HG02885 (cell line): Measurements from ENCODE around the gene HLA-DPA1.
"Not testable (repeated sequence)": the region's sequence is repeated elsewhere in the genome, so short reads cannot be mapped to it uniquely, and the experiment has no call there.

Experiments
- ATAC-seq: cut with Tn5 transposase; IDR thresholded peaks from one replicate; pipeline ENCODE4 v1.9.1; 2021; ENCODE audit warnings: mild to moderate bottlenecking; ENCODE audit not compliant: unreplicated experiment, poor library complexity

Gene HLA-DPA1

DNA sequence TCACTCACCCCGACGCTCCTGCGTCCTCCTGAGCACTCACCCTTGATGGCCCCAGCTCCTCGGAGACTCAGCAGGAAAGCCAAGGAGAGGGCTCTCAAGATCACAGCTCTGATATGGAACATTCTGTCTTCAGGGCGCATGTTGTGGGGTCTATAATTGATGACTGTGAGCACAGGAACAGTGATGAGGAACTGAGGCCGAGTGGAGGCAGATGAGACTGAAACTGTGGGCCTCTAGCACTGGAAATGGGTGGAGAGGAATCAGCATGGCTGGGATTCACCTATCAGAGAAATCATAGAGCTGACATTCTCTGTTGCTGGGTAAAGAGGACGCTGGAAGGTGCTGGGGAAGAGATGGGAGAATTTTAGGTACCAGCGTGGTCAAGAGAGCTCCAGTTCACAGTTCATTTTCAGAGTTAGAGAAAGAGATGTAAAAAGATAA lies at the start of gene HLA-DPA1:
TSS of gene HLA-DPA1 (minus strand) at position 219 of the 441 bp plus-strand sequence.
- ATAC-seq = peak; percentile 69

GRCh38 chr6:33123181-33123580 lies 49.7 kb upstream of the HLA-DPA1 start:
- ATAC-seq = no peak

- ATAC-seq = no peak
Measured at GRCh38 chr6:33120001-33120400, 46.6 kb upstream of the HLA-DPA1 start.

- no peak for ATAC-seq
Measured at GRCh38 chr6:33118525-33119123, 45.2 kb upstream of the HLA-DPA1 start.

GRCh38 chr6:33117811-33118277 lies 44.4 kb upstream of the HLA-DPA1 start:
- ATAC-seq = no peak

GRCh38 chr6:33116841-33117711 lies 43.6 kb upstream of the HLA-DPA1 start:
- ATAC-seq = no peak

DNA sequence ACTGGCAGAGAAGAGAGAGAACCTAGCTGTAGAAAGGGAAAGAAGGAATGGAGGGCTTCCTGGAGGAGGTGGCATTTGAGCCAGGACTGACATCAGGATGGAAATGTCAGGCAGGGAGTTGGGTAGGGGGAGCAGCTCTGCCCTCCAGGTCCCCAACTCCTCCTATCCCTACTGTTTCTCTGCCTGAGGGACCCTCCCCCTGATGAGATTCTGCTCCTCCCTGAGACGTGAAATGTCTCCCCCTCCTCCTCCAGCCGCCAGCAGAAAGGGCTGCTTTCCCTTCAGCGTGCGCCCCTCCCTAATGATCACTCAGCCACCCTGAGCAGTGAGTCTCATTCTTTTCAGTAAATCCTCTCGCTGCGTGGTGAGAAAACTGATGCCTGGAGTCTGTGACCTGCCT lies 43.0 kb upstream of the HLA-DPA1 start:
- no peak for ATAC-seq

DNA sequence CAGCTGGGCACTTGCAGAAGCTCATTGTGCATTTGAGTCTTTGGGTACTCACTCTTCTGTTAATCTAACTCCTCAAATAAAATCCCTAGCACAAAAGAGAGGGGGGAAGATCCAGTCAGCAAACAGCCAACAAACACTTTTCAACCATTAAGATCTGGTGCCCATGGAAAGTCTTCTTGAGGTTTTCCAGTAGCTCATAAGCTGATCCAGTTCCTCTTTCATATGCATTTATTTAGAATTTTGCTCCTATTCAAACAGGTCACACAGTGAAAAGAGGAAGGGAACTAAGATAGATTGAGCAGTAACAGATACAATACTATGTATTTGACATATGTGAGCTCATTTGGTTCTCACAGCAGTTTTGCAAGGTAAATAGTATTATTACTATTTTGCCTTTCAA lies 41.0 kb upstream of the HLA-DPA1 start:
- no peak for ATAC-seq

- ATAC-seq = no peak
Measured at GRCh38 chr6:33113755-33114154, 40.3 kb upstream of the HLA-DPA1 start.

DNA sequence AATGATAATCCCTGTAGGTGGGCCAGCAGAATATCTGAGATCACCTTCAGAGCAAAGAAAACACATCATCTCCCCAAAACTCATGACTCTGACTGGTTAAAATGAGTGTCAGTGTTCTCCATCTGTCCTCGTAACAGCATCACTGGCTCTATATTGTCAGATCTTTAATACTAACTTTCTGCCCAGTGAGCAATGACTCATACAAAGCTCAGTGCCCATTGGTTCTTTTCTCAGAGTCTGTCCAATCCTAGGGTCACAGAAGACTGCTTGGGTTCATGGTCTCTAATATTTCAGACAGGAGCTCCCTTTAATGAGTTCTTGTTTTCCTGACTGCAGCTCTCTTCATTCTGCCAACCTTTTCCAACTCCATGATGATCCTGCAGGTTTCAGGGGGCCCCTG lies 38.7 kb upstream of the HLA-DPA1 start:
- peak; percentile 84 for ATAC-seq

- ATAC-seq = no peak
Measured at GRCh38 chr6:33108307-33108706, 34.9 kb upstream of the HLA-DPA1 start.

GRCh38 chr6:33107641-33108040 lies 34.2 kb upstream of the HLA-DPA1 start:
- no peak for ATAC-seq

GRCh38 chr6:33105916-33106871 lies 32.7 kb upstream of the HLA-DPA1 start:
- no peak for ATAC-seq

GRCh38 chr6:33105386-33105785 lies 31.9 kb upstream of the HLA-DPA1 start:
- ATAC-seq = no peak

GRCh38 chr6:33104887-33105286 lies 31.4 kb upstream of the HLA-DPA1 start:
- no peak for ATAC-seq

GRCh38 chr6:33103776-33104175 lies 30.3 kb upstream of the HLA-DPA1 start:
- no peak for ATAC-seq

GRCh38 chr6:33101121-33101737 lies 27.8 kb upstream of the HLA-DPA1 start:
- ATAC-seq = not testable (repeated sequence)

GRCh38 chr6:33095681-33096080 lies 22.2 kb upstream of the HLA-DPA1 start:
- ATAC-seq = no peak

GRCh38 chr6:33093855-33094254 lies 20.4 kb upstream of the HLA-DPA1 start:
- ATAC-seq = no peak

- ATAC-seq = no peak
Measured at GRCh38 chr6:33092385-33092784, 18.9 kb upstream of the HLA-DPA1 start.
